PC-3 (cell line): Measurements from ENCODE around the gene GNAS.

Experiments
- EZH2 ChIP-seq: fragments of 300-600 bp; sonication (generic); IDR thresholded peaks from one replicate; pipeline ENCODE4 v1.6.1; 2017; ENCODE audit warnings: antibody characterized with exemption, mild to moderate bottlenecking, low read length; ENCODE audit not compliant: unreplicated experiment
- TF ChIP-seq, protein P1 (sequence below): fragments of 300-600 bp; sonication (generic); conservative IDR thresholded peaks from 2 replicates; pipeline ENCODE4 v1.5.1; 2017; ENCODE audit warnings: antibody characterized with exemption, low read depth, mild to moderate bottlenecking, low read length

DNA sequence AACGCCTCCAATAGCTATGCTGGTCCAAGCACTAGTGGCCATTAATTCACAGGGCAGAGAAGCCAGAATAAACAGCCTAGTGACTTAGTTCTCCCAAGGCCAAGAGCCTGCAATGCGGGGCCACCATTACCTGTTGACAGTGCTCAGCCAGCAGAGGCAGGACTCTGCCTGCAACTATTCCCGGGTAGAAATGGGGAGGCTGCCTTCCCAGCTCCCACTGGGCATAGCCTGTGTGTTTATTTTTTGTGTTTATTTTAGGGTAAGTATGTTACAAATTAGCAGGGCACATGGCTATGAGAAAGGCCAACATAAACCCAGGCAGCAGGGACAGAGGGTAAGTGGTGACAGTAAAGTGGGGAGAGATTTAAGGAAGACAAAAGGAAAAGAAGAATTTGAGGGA is 6.8 kb upstream of the GNAS start:
- TF ChIP-seq, protein P1, sequence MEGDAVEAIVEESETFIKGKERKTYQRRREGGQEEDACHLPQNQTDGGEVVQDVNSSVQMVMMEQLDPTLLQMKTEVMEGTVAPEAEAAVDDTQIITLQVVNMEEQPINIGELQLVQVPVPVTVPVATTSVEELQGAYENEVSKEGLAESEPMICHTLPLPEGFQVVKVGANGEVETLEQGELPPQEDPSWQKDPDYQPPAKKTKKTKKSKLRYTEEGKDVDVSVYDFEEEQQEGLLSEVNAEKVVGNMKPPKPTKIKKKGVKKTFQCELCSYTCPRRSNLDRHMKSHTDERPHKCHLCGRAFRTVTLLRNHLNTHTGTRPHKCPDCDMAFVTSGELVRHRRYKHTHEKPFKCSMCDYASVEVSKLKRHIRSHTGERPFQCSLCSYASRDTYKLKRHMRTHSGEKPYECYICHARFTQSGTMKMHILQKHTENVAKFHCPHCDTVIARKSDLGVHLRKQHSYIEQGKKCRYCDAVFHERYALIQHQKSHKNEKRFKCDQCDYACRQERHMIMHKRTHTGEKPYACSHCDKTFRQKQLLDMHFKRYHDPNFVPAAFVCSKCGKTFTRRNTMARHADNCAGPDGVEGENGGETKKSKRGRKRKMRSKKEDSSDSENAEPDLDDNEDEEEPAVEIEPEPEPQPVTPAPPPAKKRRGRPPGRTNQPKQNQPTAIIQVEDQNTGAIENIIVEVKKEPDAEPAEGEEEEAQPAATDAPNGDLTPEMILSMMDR: no peak
- no peak for TF ChIP-seq EZH2
